NCI-H2196 (cell line): Measurements from ENCODE around the gene AHCYL1.

ENCODE experiments used
- DNase-seq: peaks from one replicate; lab custom pipeline; 2025; ENCODE audit not compliant: unreplicated experiment; lab: John Stamatoyannopoulos, UW

AHCYL1 gene

GRCh38 chr1:110059133-110059863, 74.7 kb downstream of the AHCYL1 start:
- no peak for DNase-seq

GRCh38 chr1:110060034-110060661, 75.6 kb downstream of the AHCYL1 start:
- DNase-seq = peak; percentile 14

DNA sequence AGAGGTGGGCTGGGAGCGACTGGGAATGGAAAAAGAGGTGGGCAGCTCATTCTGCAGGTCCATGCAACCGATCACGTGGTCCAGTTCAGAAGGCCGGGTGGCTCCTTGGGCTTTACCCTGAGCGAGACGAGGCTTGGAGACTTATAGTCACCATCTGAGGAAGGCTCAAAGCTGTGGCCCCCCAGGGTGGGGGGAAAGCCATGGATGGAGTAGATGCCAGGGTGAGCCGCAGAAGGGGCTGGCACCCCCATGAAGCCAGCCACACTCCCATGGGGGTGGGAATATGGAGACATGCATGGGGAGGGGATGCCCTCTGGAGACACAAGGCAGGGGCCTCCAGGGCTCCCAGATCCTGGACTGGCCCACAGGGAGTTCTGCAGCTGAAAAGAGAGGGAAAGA, 76.1 kb downstream of the AHCYL1 start:
- no peak for DNase-seq

- DNase-seq = no peak
Observed at GRCh38 chr1:110061341-110061740, 76.8 kb downstream of the AHCYL1 start.

DNA sequence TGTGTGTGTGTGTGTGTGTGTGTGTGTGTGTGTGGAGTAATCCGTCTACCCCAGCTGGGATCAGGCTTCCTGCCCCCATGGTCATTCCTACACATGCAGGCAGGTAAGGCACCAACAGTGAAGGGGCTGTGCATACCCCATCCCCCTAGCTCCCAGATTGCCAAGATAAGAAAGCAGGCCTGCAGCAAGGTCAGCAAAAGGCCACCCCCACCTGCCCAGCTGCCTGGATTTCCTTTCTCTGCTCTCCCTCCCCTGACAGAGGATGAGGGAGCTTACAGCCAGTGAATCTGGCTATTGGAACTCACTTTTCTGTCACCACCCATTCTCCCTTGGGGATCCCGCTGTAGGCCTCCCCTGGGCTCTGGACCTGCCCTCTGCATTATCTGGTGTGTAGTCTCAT, 78.0 kb downstream of the AHCYL1 start:
- DNase-seq = no peak

DNA sequence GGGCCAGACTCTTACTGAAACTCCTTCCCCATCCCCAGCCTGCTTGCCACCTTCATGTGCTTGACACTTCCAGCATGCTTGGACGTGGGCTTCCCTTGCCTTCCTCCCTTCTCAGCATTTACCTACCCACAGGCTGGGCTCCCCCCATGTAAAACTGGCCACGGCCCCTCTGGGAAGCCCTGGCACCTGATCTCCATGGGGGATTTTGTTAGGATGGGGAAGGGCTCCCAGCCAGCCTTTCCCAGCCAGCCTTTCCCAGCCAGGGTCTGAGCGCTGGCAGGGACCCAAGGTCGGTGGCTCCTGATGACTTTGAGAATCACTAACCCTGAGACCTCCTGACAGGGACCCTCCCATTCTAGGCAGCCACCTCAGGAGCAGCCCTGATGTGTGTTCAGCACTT, 79.2 kb downstream of the AHCYL1 start:
- no peak for DNase-seq

GRCh38 chr1:110064576-110065337, 80.2 kb downstream of the AHCYL1 start:
- no peak for DNase-seq

- no peak for DNase-seq
Observed at GRCh38 chr1:110065841-110066240, 81.3 kb downstream of the AHCYL1 start.

- no peak for DNase-seq
Observed at GRCh38 chr1:110067479-110067892, 82.9 kb downstream of the AHCYL1 start.

DNA sequence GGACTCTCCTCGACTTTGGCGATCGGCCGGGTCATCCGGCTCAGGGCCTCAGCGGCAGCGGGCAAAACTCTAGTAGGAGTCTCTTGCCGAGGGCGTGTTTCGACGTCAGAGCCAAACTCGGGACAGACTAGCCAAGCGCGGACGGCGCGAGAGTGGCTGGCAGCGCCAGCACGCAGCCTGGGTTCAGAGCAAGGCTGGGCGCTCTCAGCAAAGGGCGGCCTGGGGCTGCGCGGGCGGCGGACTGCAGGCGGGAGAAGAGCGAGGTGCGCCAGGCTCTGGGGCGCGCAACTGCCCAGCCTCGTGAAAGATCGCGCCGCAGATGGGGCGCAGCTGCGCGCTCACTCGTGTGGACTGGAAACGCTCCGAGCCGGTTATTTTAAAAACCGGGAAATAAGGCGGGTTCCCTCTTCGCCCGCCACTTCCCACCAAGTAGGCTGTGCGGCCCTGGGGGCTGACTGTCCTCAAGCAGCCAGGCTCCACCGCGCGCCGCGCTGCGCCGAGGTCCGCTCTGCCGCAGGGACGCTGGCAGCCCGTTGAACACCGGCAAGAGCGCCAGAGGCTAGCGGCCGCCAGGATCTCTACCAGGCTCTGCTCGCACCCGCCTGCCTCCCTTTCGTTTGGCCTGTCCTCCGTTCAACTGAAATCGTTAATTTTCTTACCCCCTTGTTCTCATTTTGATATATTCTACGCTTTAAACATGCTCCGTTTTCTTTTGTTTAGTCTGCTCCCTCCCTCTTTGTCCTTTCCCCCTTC, 83.5 kb downstream of the AHCYL1 start:
- DNase-seq = no peak

DNA sequence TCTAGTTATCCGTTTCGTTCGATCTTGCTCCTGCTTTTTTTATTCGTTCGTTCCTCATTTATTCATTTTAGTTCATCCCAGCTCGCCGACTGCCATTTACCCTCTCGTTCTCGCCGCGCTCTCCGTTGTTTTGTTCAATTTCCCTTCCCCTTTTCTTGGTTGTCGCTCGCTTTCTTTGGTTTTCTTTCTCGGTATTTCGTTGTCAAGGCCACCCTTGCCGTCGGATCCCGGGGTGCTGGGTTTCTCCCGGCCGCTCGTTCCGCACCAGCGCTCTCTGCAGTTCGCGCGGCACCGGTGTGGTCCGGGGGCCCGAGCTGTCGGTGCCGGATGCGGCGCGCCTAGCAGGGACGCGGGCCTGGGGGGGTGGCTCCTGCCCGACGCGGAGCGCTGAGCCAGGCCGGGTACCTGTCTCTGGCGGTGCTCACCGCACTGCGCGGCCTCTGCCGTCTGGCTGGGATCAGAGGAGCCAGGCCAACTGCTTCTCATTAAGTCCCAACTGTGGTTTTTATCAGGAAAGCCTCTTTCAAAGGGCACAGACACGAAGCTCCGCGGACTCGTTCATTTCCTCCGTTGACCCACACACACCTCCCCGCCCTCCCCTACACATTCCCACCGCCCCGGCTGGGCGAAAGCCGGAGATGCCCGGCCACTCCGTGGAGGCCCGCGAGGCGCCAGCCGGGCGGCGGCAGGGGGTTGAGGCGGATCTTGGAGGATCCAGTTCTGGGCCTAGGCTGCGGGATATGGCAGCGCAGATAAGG, 84.3 kb downstream of the AHCYL1 start:
- DNase-seq = no peak

- no peak for DNase-seq
Observed at GRCh38 chr1:110069404-110070281, 85.1 kb downstream of the AHCYL1 start.

DNA sequence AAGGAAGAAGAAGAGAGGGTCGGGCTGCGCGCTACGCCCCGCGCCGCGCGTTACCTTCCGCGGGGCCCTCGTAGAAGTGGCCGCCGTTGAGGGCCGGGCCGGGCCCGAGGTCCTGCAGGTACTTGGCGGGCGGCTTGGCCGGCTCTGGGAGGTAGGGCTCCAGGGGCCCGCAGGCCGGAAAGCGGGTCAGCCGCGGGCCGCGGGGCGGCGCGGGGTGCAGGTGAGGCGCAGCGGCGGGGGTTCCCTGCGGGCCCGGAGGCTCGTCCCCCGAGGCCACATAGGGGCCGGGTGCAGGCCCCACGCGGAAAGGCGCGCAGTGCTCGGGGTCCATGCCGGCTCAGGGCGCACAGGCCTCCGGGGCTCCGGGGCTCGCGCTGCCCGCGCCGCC, 85.7 kb downstream of the AHCYL1 start:
- no peak for DNase-seq

DNA sequence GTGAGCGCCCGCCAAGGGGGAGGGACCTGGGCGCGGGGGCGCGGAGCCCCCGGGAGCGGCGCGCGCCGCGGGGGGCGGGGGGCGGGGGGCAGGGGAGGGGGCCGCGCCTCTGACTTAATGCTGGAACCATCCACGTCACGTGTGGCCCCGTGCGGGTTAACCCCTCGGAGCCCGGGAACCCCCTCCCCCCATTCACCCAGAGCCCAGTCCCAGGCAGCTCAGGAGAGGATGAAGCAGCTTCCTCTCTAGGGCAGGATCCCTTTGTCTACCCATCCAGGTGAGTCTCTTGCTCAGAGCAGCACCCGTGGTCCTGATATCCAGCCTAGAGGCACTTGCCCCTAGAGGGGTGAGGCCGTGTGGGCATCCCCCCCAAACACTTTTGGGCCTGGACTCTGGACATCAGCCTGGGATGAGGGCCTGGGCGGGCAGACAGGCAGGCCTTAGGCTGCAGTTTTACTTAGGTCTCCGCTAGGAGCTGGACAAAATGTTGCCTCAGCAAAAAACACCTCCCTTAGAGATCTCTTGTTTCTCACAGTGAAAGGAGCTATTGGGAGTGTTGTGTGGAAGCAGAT, 86.2 kb downstream of the AHCYL1 start, which contains the start of gene ALX3:
TSS of gene ALX3 (minus strand) at position 2 of the 572 bp plus-strand sequence. CDS start 60 bp downstream, outside the sequence.
- DNase-seq = no peak
